ENCODE results near the gene GNG14. TPM values are rescaled to one million over a fixed set of nuclear protein-coding genes. Genes with fewer than 3 reads are reported as not detected.

GNG14 gene
- total and polyA plus RNA-seq, 2 of the 4 experiments (the other 2 are of a cell fraction), result not detected

DNA sequence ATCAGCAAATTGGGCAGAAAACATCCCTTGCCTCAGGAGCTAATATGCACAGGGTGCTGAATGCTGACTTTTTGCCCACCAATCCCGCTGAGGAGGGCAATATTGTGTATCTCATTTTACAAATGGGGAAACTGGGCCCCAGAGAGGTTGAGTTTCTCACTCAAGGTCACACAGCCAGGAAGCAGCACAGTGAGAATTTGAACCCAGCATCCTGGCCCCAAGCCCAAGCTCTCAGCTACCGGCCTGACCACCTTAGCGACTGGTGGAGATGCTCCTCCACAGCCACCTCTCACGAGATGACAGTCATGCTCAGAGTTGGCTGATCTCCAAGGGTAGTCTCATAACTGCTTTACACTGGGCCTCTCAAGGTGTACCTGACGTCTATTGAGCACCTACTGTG is 5.2 kb downstream of the GNG14 start:
- Histone ChIP-seq H3K56ac (ENCODE audit: extremely low read depth, insufficient read depth, low read length) (no peak overlapping the region), H3K9me3 (ENCODE audit: control insufficient read depth, insufficient read depth, low read length) (no peaks in the 10 kb centered on the region), H2BK15ac (ENCODE audit: low read depth, low read length) (no peak overlapping the region), H4K8ac (ENCODE audit: low read depth in 2 of 2, low read length in 2 of 2) (no peak overlapping the region), H3K4me2 (ENCODE audit: low read depth, low read length) (no peak overlapping the region), H2AK5ac (ENCODE audit: low read depth, low read length) (no peak overlapping the region), H3K27ac (ENCODE audit: insufficient read depth, low read length) (no peak overlapping the region), H2AFZ (replicated peaks; ENCODE audit: low read length, poor library complexity) (no peak overlapping the region), H3K18ac (ENCODE audit: low read depth, low read length) (no peak overlapping the region), H3K23ac (ENCODE audit: low read depth, low read length) (no peak overlapping the region), H2BK20ac (ENCODE audit: low read depth, low read length) (no peak overlapping the region), H4K91ac (ENCODE audit: insufficient read depth, low read depth, low read length) (no peak overlapping the region), H3K4me3 (ENCODE audit: insufficient read depth, low read depth, low read length) (no peak overlapping the region), H3K9ac (ENCODE audit: low read depth, low read length) (no peak overlapping the region), H3K4ac (ENCODE audit: low read depth, low read length) (no peak overlapping the region), H3K4me1 (ENCODE audit: control insufficient read depth, insufficient read depth, low read length) (peaks cover 2% of the 10 kb centered on the region; the same call in 1 of the 2 replicates), H3K9me1 (ENCODE audit: insufficient read depth, low read length) (no peaks in the 10 kb centered on the region; the same call in 1 of the 2 replicates), H4K5ac (ENCODE audit: low read depth, low read length) (no peak overlapping the region), H2BK5ac (ENCODE audit: low read depth, low read length, poor library complexity, severe bottlenecking) (no peak overlapping the region), H3K36me3 (ENCODE audit: control insufficient read depth, insufficient read depth, low read length) (peaks cover 2% of the 10 kb centered on the region; the same call in 1 of the 2 replicates), H4K20me1 (ENCODE audit: insufficient read depth, low read length) (no peaks in the 10 kb centered on the region; the same call in 1 of the 2 replicates), H2AK9ac (replicated peaks; ENCODE audit: low read depth, low read length, poor library complexity) (no peak overlapping the region), H3K27me3 (ENCODE audit: control insufficient read depth, insufficient read depth, low read length) (no peaks in the 10 kb centered on the region), H2BK120ac (ENCODE audit: low read depth, low read length) (no peak overlapping the region), H3K79me1 (ENCODE audit: low read depth in 1 of 2, low read length in 2 of 2) (peaks cover 7 to 27% of the 10 kb centered on the region in 2 experiments), H3K14ac (replicated peaks; ENCODE audit: low read depth, low read length) (no peak overlapping the region)
- BruUV-seq (replicated peaks), result no TSS peak
- no peak for ATAC-seq (ENCODE audit: low read depth)
- WGBS, 2 experiments (ENCODE audit: extremely low coverage in 2 of 2, insufficient read length in 1 of 2), result 100% methylated on average over 1 of the region's 5 CpGs; no CpG with 5 or more reads in 1 of the 2 experiments
- POLR2A ChIA-PET (ENCODE audit: unreplicated experiment), result no interaction called here
- CTCF ChIA-PET, result no interaction called here
- DNase-seq, result no peak
- in situ Hi-C loops (cut with MboI; ENCODE audit: low sequenced_read_pairs) (no loop called here), dilution Hi-C loops (cut with HindIII; ENCODE audit: low sequenced_read_pairs, unreplicated experiment) (no loop called here), intact Hi-C loops (cut with micrococcal nuclease) (no loop called here)
- no peak for TF ChIP-seq CTCF (conservative IDR thresholded peaks at IDR 0.05; ENCODE audit: low read depth, low read length)
- TF ChIP-seq RCOR1 (IDR thresholded peaks at IDR 0.05; ENCODE audit: insufficient replicate concordance, low read length), result no peak
- no peak for TF ChIP-seq MXI1 (IDR thresholded peaks at IDR 0.05; ENCODE audit: borderline replicate concordance, low read depth, low read length)
- no peak for TF ChIP-seq FOS (IDR thresholded peaks at IDR 0.05; ENCODE audit: low read depth, low read length)
- TF ChIP-seq BHLHE40 (IDR thresholded peaks at IDR 0.05; ENCODE audit: low read depth, low read length), result no peak
- no peak for TF ChIP-seq CEBPB (IDR thresholded peaks at IDR 0.05; ENCODE audit: low read depth, low read length)
- TF ChIP-seq MAFK (IDR thresholded peaks at IDR 0.05; ENCODE audit: low read depth, low read length), result no peak
- TF ChIP-seq, protein P1, sequence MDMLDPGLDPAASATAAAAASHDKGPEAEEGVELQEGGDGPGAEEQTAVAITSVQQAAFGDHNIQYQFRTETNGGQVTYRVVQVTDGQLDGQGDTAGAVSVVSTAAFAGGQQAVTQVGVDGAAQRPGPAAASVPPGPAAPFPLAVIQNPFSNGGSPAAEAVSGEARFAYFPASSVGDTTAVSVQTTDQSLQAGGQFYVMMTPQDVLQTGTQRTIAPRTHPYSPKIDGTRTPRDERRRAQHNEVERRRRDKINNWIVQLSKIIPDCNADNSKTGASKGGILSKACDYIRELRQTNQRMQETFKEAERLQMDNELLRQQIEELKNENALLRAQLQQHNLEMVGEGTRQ (IDR thresholded peaks at IDR 0.05; ENCODE audit: low read depth, low read length), result no peak
- no peak for TF ChIP-seq SMC3 (IDR thresholded peaks at IDR 0.05; ENCODE audit: low read depth, low read length)
- no peak for TF ChIP-seq RFX5 (IDR thresholded peaks at IDR 0.05; ENCODE audit: low read depth, low read length)
- TF ChIP-seq NFE2L2 (IDR thresholded peaks at IDR 0.05; ENCODE audit: low read depth, low read length), result no peak
- TF ChIP-seq POLR2A (IDR thresholded peaks at IDR 0.05; ENCODE audit: low read depth, low read length), result no peak
- no peak for TF ChIP-seq ELK1 (IDR thresholded peaks at IDR 0.05; ENCODE audit: borderline replicate concordance, low read depth, low read length)
- TF ChIP-seq MAZ (IDR thresholded peaks at IDR 0.05; ENCODE audit: borderline replicate concordance, low read depth, low read length), result no peak
- no peak for TF ChIP-seq CHD1 (IDR thresholded peaks at IDR 0.05; ENCODE audit: low read depth, low read length)
- no peak for TF ChIP-seq RAD21 (IDR thresholded peaks at IDR 0.05; ENCODE audit: low read length)

Data from IMR-90 (cell line).